IMR-90 (cell line): ENCODE data around the gene LRRC34. TPM values are rescaled to one million over a fixed set of nuclear protein-coding genes. Genes with fewer than 3 reads are reported as not detected.

ENCODE experiments used
- ATAC-seq: fragments of 200-7000 bp; cut with Tn5 transposase; 2 replicates; pipeline ENCODE4 v1.9.1; 2020; ENCODE audit warnings: low read depth, mild to moderate bottlenecking, moderate library complexity
- Bru-seq: library from RNA; stranded (reverse); fragments of 400-500 nt; gene quantifications from one replicate; lab custom pipeline; 2021; lab: Mats Ljungman, UMichigan
- BruChase-seq, 2 experiments: library from RNA; stranded (reverse); fragments of 400-500 nt; gene quantifications; one replicate each; lab custom pipeline; 2021; lab: Mats Ljungman, UMichigan
- BruUV-seq: library from RNA; stranded (reverse); fragments of 400-500 nt; replicated peaks from 2 replicates; lab custom pipeline; 2021; lab: Mats Ljungman, UMichigan
- CTCF ChIA-PET: fragments of 300-600 bp; formaldehyde crosslinking; extraction: SDS; loops from one replicate; lab custom pipeline; 2021; ENCODE audit warnings: antibody characterized with exemption; lab: Yijun Ruan, JAX
- POLR2A ChIA-PET: fragments of 300-600 bp; sonication (Branson Sonifier 250); formaldehyde crosslinking; loops from one replicate; lab custom pipeline; 2022; ENCODE audit warnings: antibody characterized with exemption; ENCODE audit not compliant: unreplicated experiment; lab: Charles Lee
- DNase-seq: peaks from one replicate; pipeline ENCODE4 v3.0.0; 2013
- H2AFZ ChIP-seq: replicated peaks from 2 replicates; pipeline ENCODE3; 2013; ENCODE audit warnings: low read length, mild to moderate bottlenecking; ENCODE audit not compliant: poor library complexity
- H2AK5ac ChIP-seq: 2 replicates; pipeline ENCODE4 v1.6.1; 2013; ENCODE audit warnings: low read depth, low read length, inconsistent platforms
- H2AK9ac ChIP-seq: replicated peaks from 2 replicates; pipeline ENCODE3; 2013; ENCODE audit warnings: mild to moderate bottlenecking, low read depth, low read length, moderate library complexity; ENCODE audit not compliant: poor library complexity
- H2BK120ac ChIP-seq: 2 replicates; pipeline ENCODE4 v1.6.1; 2013; ENCODE audit warnings: low read depth, low read length, inconsistent platforms
- H2BK15ac ChIP-seq: 3 replicates; pipeline ENCODE4 v1.6.1; 2013; ENCODE audit warnings: low read depth, low read length, inconsistent platforms
- H2BK20ac ChIP-seq: 2 replicates; pipeline ENCODE4 v1.6.1; 2013; ENCODE audit warnings: low read depth, mild to moderate bottlenecking, inconsistent platforms, low read length, moderate library complexity
- H2BK5ac ChIP-seq: 2 replicates; pipeline ENCODE4 v1.6.1; 2013; ENCODE audit warnings: mild to moderate bottlenecking, low read depth, low read length, inconsistent platforms; ENCODE audit not compliant: poor library complexity, severe bottlenecking
- H3K14ac ChIP-seq: replicated peaks from 2 replicates; pipeline ENCODE4 v1.6.1; 2013; ENCODE audit warnings: low read depth, low read length, inconsistent platforms
- H3K18ac ChIP-seq: 2 replicates; pipeline ENCODE4 v1.6.1; 2013; ENCODE audit warnings: low read depth, low read length, control low read depth
- H3K23ac ChIP-seq: 2 replicates; pipeline ENCODE4 v1.6.1; 2013; ENCODE audit warnings: low read depth, low read length, inconsistent platforms
- H3K27ac ChIP-seq: 2 replicates; pipeline ENCODE4 v1.5.1; 2013; ENCODE audit warnings: mild to moderate bottlenecking, control low read depth, low read length; ENCODE audit not compliant: insufficient read depth
- H3K27me3 ChIP-seq: 2 replicates; pipeline ENCODE4 v1.6.1; 2013; ENCODE audit warnings: low read length; ENCODE audit not compliant: control insufficient read depth, insufficient read depth
- H3K36me3 ChIP-seq: 2 replicates; pipeline ENCODE4 v1.6.1; 2013; ENCODE audit warnings: low read length, mixed read lengths; ENCODE audit not compliant: control insufficient read depth, insufficient read depth
- H3K4ac ChIP-seq: 2 replicates; pipeline ENCODE4 v1.6.1; 2013; ENCODE audit warnings: low read depth, low read length, inconsistent platforms
- H3K4me1 ChIP-seq: 2 replicates; pipeline ENCODE4 v1.6.1; 2013; ENCODE audit warnings: low read length, mixed read lengths; ENCODE audit not compliant: control insufficient read depth, insufficient read depth
- H3K4me2 ChIP-seq: 2 replicates; pipeline ENCODE4 v1.6.1; 2013; ENCODE audit warnings: low read depth, mild to moderate bottlenecking, control low read depth, low read length, moderate library complexity
- H3K4me3 ChIP-seq: 2 replicates; pipeline ENCODE4 v1.5.1; 2013; ENCODE audit warnings: low read depth, mild to moderate bottlenecking, control low read depth, low read length, moderate library complexity; ENCODE audit not compliant: insufficient read depth
- H3K56ac ChIP-seq: 2 replicates; pipeline ENCODE4 v1.6.1; 2013; ENCODE audit warnings: low read length, inconsistent platforms; ENCODE audit not compliant: insufficient read depth; ENCODE audit errors: extremely low read depth
- H3K79me1 ChIP-seq, 2 experiments: 2 replicates each; pipeline ENCODE4 v1.6.1; 2013; ENCODE audit warnings: low read length in 2 of 2, inconsistent platforms in 1 of 2, low read depth in 1 of 2
- H3K9ac ChIP-seq: 2 replicates; pipeline ENCODE4 v1.6.1; 2013; ENCODE audit warnings: low read depth, low read length, control low read depth
- H3K9me1 ChIP-seq: 2 replicates; pipeline ENCODE4 v1.6.1; 2013; ENCODE audit warnings: low read length, inconsistent platforms; ENCODE audit not compliant: insufficient read depth
- H3K9me3 ChIP-seq: 2 replicates; pipeline ENCODE4 v1.6.1; 2013; ENCODE audit warnings: low read length; ENCODE audit not compliant: control insufficient read depth, insufficient read depth
- H4K20me1 ChIP-seq: 2 replicates; pipeline ENCODE4 v1.6.1; 2013; ENCODE audit warnings: low read length, inconsistent platforms; ENCODE audit not compliant: insufficient read depth
- H4K5ac ChIP-seq: 2 replicates; pipeline ENCODE4 v1.6.1; 2013; ENCODE audit warnings: mild to moderate bottlenecking, low read depth, low read length, control low read depth
- H4K8ac ChIP-seq, 2 experiments: 2 replicates each; pipeline ENCODE4 v1.6.1; 2013; ENCODE audit warnings: low read depth in 2 of 2, low read length in 2 of 2, control low read depth in 1 of 2, inconsistent platforms in 1 of 2
- H4K91ac ChIP-seq: 2 replicates; pipeline ENCODE4 v1.6.1; 2013; ENCODE audit warnings: low read depth, low read length, inconsistent platforms; ENCODE audit not compliant: insufficient read depth
- BHLHE40 ChIP-seq: fragments of 150-350 bp; IDR thresholded peaks from 2 replicates; pipeline ENCODE4 v1.6.1; 2016; ENCODE audit warnings: mild to moderate bottlenecking, low read depth, low read length
- CEBPB ChIP-seq: IDR thresholded peaks from 2 replicates; pipeline ENCODE4 v1.6.1; 2012; ENCODE audit warnings: low read depth, low read length, improper control_type of control experiment
- MAFK ChIP-seq: IDR thresholded peaks from 2 replicates; pipeline ENCODE4 v1.6.1; 2012; ENCODE audit warnings: low read depth, low read length, improper control_type of control experiment
- MXI1 ChIP-seq: IDR thresholded peaks from 2 replicates; pipeline ENCODE4 v1.6.1; 2012; ENCODE audit warnings: low read depth, mild to moderate bottlenecking, low read length, moderate library complexity, borderline replicate concordance
- WGBS, 2 experiments: methylation state at CpG; one replicate each; pipeline versions ENCODE4 v1.1.5 to v1.1.7; 2013; ENCODE audit warnings: missing lambda C conversion rate in 2 of 2; ENCODE audit not compliant: insufficient read length in 1 of 2; ENCODE audit errors: extremely low coverage in 2 of 2; 5-methylcytosine and 5-hydroxymethylcytosine counted together
- dilution Hi-C: fragments of 300-500 bp; cut with HindIII; formaldehyde crosslinking; loops from one replicate; pipeline ENCODE4 v1.14.3; 2018; ENCODE audit warnings: low sequenced_read_pairs; ENCODE audit not compliant: unreplicated experiment
- in situ Hi-C: fragments of 300-500 bp; cut with MboI; formaldehyde crosslinking; loops from 3 replicates; pipeline ENCODE4 v1.14.3; 2019; ENCODE audit warnings: low sequenced_read_pairs, inconsistent platforms, mixed read lengths
- intact Hi-C: fragments of 100-400 bp; cut with micrococcal nuclease; formaldehyde crosslinking; loops from 2 replicates; pipeline ENCODE4 v1.10.0; 2022
- long read RNA-seq: library from polyadenylated mRNA; unstranded; transcript quantifications from one replicate; pipeline ENCODE4 v2.0.0, GENCODE V29; 2021; ENCODE audit not compliant: unreplicated experiment
- polyA plus RNA-seq, 3 experiments: library from polyadenylated mRNA; depleted of rRNA; stranded (reverse); fragments of >200 nt; gene quantifications; 2 replicates each; pipeline ENCODE4 v1.2.3, GENCODE V29; 2012; ENCODE audit warnings: low replicate concordance in 1 of 3
- total RNA-seq: library from RNA; depleted of rRNA; stranded (reverse); fragments of >200 nt; gene quantifications from 2 replicates; pipeline ENCODE4 v1.2.3, GENCODE V29; 2012; rRNA removed
- TF ChIP-seq, protein P1 (sequence below): fragments of 150-350 bp; IDR thresholded peaks from 2 replicates; pipeline ENCODE4 v1.6.1; 2016; ENCODE audit warnings: low read depth, mild to moderate bottlenecking, low read length, moderate library complexity, borderline replicate concordance

LRRC34 gene
- total RNA-seq (0.90 and 1.1 TPM in 2 replicates), polyA plus RNA-seq (2012; rRNA removed) (0.60 and 0.91 TPM in 2 replicates), Bru-seq, nascent RNA (percentile 31 among the genes with signal in this experiment), BruChase-seq, experiment 1, labeled RNA remaining after a 6-hour chase (percentile 34 among the genes with signal in this experiment), BruChase-seq, experiment 2, labeled RNA remaining after a 2-hour chase (percentile 37 among the genes with signal in this experiment)
- polyA plus RNA-seq (2012; cell fraction: cytosol; rRNA removed), result 0.10 and 0.15 TPM in 2 replicates
- 0.23 and 0.68 TPM in 2 replicates for polyA plus RNA-seq (2012; cell fraction: nucleus; rRNA removed; ENCODE audit: low replicate concordance)
- long read RNA-seq, partial matches to known transcripts, result 1 of 1 reads
- long read RNA-seq, other reads (novel, unspliced or antisense), result 0 of 1 reads

DNA sequence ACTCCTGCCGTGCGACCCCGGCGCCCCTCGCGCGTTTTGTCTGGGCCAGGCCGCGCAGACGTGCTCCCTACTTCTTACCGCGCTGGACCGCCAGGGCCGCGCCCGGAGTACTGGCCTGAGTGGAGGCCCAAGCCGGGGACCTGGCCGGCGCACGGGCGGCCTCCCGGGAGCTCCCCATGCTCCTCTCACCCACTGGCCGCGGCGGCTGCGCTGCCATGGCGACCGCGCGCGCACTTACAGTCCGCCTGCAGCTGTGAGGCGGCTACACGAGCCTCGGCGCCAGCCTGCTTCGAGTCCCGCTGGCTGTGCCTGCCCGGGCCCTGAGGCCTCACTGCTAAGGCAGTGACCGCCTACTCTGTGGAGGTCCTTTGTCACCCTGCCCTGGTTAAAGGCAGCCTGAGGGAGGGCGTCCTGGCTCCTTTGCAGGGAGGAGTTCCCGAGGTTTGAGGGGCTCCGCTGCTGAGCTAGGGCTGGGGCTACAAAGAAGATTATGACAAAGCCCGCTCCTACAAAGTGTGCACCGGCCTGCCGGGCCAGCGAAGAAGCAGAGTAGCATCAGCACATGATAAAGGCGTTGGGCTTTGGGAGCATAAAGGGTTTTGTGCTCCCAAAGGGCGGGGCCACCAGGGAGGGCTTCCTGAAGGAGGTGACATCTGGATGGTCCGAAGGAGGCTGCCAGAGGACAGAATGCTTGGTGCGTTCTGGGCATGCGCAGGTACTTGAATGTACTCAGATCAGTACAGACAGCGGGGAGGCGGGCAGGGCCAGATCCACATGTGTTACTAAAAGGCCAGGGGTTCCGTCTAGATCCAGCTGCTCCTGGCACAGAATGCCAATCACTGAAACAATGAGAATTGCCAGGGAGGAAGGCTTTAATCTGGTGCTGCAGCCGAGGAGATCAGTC, at the start of gene LRRC34, which contains the start of gene LRRIQ4:
Gene LRRC34, minus strand, starts transcription at position 573 of the 904 bp plus-strand sequence. Its CDS starts 356 bp downstream, at position 217.
Gene LRRIQ4, plus strand, starts transcription at position 539 of the 904 bp plus-strand sequence. CDS start 9,052 bp downstream, outside the sequence.
- CTCF ChIA-PET, result interaction anchor here (0.6 kb wide), 1 partner anchor 28 kb away, joined by 3 read pairs; no protein-coding TSS in a partner anchor
- in situ Hi-C loops (no loop called here), dilution Hi-C loops (no loop called here)

More for the DNA sequence above, at the start of gene LRRC34, which contains the start of gene LRRIQ4:
- Histone ChIP-seq H3K79me1 (peaks cover 0 to 3% of the 10 kb centered on the region in 2 experiments; a peak in 1 of 4 replicates), H2BK20ac (peak within 1 kb of the TSS; percentile 21; the same call in 1 of the 2 replicates), H2BK5ac (peak within 1 kb of the TSS; percentile 30), H4K91ac (peak within 1 kb of the TSS; percentile 84), H3K56ac (peak within 1 kb of the TSS; percentile 38; the same call in 1 of the 2 replicates), H4K5ac (peak within 1 kb of the TSS; percentile 38), H3K9me3 (no peaks in the 10 kb centered on the region), H3K4me2 (peak within 1 kb of the TSS; percentile 89), H3K4me1 (peaks cover 3% of the 10 kb centered on the region), H3K23ac (peak within 1 kb of the TSS; percentile 80), H4K8ac (peak within 1 kb of the TSS; percentile 62 to 70; a peak in 3 of 4 replicates), H3K27me3 (no peaks in the 10 kb centered on the region), H3K9ac (peak within 1 kb of the TSS; percentile 53), H2AK5ac (peak within 1 kb of the TSS; percentile 43; the same call in 1 of the 2 replicates), H2AFZ (peak within 1 kb of the TSS; percentile 99), H3K36me3 (no peaks in the 10 kb centered on the region), H2AK9ac (peak within 1 kb of the TSS; percentile 95), H3K14ac (peak within 1 kb of the TSS; percentile 55), H3K4ac (peak within 1 kb of the TSS; percentile 63), H3K18ac (peak within 1 kb of the TSS; percentile 39; the same call in 1 of the 2 replicates), H3K9me1 (peaks cover 9% of the 10 kb centered on the region), H3K27ac (peak within 1 kb of the TSS; percentile 52), H2BK120ac (peak within 1 kb of the TSS; percentile 33), H2BK15ac (peak within 1 kb of the TSS; percentile 60; the same call in 1 of the 3 replicates), H3K4me3 (peak within 1 kb of the TSS; percentile 29), H4K20me1 (no peaks in the 10 kb centered on the region)
- POLR2A ChIA-PET, result interaction anchor here (0.8 kb wide), 1 partner anchor 48 kb away, joined by 3 read pairs; no protein-coding TSS in a partner anchor
- TF ChIP-seq CEBPB (no peak), BHLHE40 (0 out of 2 replicates have a peak, but pooled peaks have one; percentile 26), MXI1 (peak; percentile 91), MAFK (no peak)
- TF ChIP-seq, protein P1, sequence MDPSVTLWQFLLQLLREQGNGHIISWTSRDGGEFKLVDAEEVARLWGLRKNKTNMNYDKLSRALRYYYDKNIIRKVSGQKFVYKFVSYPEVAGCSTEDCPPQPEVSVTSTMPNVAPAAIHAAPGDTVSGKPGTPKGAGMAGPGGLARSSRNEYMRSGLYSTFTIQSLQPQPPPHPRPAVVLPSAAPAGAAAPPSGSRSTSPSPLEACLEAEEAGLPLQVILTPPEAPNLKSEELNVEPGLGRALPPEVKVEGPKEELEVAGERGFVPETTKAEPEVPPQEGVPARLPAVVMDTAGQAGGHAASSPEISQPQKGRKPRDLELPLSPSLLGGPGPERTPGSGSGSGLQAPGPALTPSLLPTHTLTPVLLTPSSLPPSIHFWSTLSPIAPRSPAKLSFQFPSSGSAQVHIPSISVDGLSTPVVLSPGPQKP, result no peak
- DNase-seq (peak; percentile 63), ATAC-seq (peak; percentile 89)
- intact Hi-C loops, result loop anchor here (5.0 kb wide), 1 partner anchor 35 kb away; no protein-coding TSS in a partner anchor
- BruUV-seq, result no TSS peak
- 5% methylated on average over 37 of the region's 56 CpGs; no CpG with 5 or more reads in 1 of the 2 experiments for WGBS, 2 experiments
